Measurements from ENCODE around the gene KMT5C. TPM values are rescaled to one million over a fixed set of nuclear protein-coding genes. Genes with fewer than 3 reads are reported as not detected.

The KMT5C gene
- total and polyA plus RNA-seq, 12 donors: 4.0 to 12.4 (median 6.9) TPM

DNA sequence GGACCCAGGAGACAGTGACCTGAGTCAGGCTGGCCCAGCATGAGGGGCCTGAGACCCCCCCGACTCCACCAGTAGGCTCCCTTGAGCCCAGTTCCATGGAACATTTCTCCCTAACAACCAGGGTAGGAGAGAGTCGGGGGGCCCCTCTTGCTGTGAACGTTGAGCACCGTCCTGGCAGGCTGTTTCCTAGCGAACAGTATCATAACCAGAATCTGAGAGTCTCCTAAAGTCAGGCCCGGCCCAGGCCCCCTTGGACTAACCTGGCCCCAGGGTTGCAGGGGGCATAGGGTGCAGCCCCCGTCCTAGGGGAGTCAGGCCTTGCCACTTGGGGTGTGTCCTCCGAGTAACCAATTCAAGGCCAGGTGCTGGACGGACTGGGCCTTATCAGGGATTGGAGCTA is 28.3 kb upstream of the KMT5C start:
- DNase-seq (no peak), ATAC-seq (no peak)
- Histone ChIP-seq H3K9me3 (peaks cover 0 to 6% (median 0%) of the 10 kb centered on the region in 11 donors), H3K36me3 (peaks cover 0 to 27% (median 0%) of the 10 kb centered on the region in 9 donors), H3K27ac (no peak overlapping the region), H3K27me3 (no peaks in the 10 kb centered on the region), H3K4me1 (no peaks in the 10 kb centered on the region), H3K4me3 (no peak overlapping the region)
- WGBS, 2 donors: 91 to 96% methylated on average over 9 of the region's 9 CpGs
- intact Hi-C loops (cut with DNase I): no loop called here
- TF ChIP-seq, protein P1, sequence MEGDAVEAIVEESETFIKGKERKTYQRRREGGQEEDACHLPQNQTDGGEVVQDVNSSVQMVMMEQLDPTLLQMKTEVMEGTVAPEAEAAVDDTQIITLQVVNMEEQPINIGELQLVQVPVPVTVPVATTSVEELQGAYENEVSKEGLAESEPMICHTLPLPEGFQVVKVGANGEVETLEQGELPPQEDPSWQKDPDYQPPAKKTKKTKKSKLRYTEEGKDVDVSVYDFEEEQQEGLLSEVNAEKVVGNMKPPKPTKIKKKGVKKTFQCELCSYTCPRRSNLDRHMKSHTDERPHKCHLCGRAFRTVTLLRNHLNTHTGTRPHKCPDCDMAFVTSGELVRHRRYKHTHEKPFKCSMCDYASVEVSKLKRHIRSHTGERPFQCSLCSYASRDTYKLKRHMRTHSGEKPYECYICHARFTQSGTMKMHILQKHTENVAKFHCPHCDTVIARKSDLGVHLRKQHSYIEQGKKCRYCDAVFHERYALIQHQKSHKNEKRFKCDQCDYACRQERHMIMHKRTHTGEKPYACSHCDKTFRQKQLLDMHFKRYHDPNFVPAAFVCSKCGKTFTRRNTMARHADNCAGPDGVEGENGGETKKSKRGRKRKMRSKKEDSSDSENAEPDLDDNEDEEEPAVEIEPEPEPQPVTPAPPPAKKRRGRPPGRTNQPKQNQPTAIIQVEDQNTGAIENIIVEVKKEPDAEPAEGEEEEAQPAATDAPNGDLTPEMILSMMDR (IDR thresholded peaks at IDR 0.05): no peak

DNA sequence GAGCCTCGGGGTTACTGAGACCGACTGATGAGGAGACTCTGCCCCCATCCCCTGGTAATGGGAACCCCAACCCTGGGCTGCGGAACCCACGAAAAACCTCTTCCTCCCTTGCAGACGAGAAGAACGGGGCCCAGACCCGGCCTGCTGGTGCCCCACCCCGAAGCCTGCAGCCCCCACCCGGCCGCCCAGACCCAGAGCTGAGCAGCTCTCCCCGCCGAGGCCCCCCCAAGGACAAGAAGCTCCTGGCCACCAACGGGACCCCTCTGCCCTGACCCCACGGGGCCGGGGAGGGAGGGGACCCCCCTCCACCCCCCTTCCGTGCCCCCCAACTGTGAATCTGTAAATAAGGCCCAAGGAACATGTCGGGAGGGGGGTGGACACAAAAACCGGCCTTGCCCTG is 27.9 kb upstream of the KMT5C start:
- peak in 1 of 8 donors; percentile 8 for ATAC-seq
- TF ChIP-seq, protein P1 (IDR thresholded peaks at IDR 0.05): no peak
- Histone ChIP-seq H3K4me3 (no peak overlapping the region), H3K27me3 (no peaks in the 10 kb centered on the region), H3K27ac (no peak overlapping the region), H3K9me3 (peaks cover 0 to 6% (median 0%) of the 10 kb centered on the region in 11 donors), H3K4me1 (no peaks in the 10 kb centered on the region), H3K36me3 (peaks cover 0 to 23% (median 0%) of the 10 kb centered on the region in 9 donors)
- intact Hi-C loops (cut with DNase I): no loop called here
- 90 to 91% methylated on average over 15 to 18 of the region's 18 CpGs for WGBS, 2 donors
- DNase-seq: no peak

DNA sequence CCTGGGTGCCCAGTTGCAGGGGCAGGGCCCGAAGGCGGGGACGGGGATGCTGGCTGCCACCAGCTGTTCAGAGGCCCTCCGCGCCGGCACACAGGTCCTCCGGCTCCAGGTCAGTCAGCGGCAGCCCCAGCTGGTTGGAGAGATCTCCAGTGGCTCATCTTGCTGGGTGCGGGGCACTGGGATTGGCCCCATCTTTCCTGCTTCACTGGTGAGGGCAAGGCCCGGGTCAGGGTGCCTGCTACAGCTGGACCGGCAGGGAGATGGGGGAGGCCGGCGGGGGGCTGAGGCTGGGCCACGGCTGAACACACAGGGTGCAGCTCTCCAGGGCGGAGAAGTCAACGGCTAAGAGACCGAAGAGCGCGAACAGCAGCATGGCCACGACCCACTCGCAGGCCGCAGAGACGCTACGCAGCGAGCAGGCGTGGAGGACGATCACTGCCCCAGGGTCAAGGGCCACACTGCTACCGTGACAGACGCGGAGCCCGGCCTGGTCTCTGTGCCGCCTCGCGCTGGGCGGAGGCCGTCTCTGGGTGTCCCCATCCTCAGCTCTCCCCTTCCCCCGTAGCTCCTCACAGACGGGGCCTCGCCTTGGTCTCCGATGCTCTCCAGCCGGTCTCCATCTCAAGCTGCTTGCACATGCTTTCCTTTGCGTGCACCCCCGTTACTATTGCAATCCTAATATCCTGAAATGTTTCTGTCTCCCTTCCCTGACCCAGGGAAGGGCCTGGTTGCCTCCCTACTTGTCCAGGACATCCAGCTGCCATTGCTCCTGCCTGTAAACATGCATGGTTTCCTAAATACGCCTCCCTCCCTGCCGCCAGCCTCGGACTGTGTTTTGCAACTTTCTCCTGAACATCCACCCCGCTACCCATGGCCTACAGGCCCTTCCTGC is 26.8 kb upstream of the KMT5C start:
- TF ChIP-seq, protein P1 (IDR thresholded peaks at IDR 0.05): no peak
- peak in 1 of 8 donors; percentile 13 for ATAC-seq
- intact Hi-C loops (cut with DNase I): no loop called here

DNA sequence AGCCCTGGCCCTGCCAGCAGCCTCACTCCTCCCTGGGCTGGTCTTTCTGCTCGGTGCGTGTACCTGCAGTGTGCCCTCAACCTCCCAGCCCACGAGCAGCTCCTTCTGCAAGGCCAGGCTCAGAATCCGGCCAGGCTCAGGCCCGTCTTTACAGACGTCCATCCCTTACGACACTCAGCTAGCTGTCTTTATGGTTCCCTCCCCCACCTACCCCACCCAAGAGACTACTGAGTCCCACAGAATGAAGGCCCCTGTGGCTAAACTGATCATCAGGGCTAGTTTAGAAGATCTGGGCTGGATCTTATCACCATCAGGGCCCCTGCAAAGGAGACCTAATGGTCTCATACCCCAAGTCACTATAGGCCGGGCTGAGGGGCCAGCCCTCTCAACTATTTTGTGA is 25.3 kb upstream of the KMT5C start:
- Histone ChIP-seq H3K36me3 (peaks cover 0 to 24% (median 0%) of the 10 kb centered on the region in 9 donors), H3K4me1 (no peaks in the 10 kb centered on the region), H3K4me3 (no peak overlapping the region), H3K27me3 (peaks cover 0 to 1% (median 0%) of the 10 kb centered on the region in 7 donors), H3K27ac (no peak overlapping the region), H3K9me3 (peaks cover 0 to 2% (median 0%) of the 10 kb centered on the region in 11 donors)
- ATAC-seq (no peak), DNase-seq (no peak)
- 86 to 88% methylated on average over 8 of the region's 8 CpGs for WGBS, 2 donors
- TF ChIP-seq, protein P1 (IDR thresholded peaks at IDR 0.05): no peak
- intact Hi-C loops (cut with DNase I): no loop called here

More for the DNA sequence above, 26.8 kb upstream of the KMT5C start:
- H3K9me3 ChIP-seq: peaks cover 0 to 6% (median 0%) of the 10 kb centered on the region in 11 donors
- peaks cover 0 to 28% (median 0%) of the 10 kb centered on the region in 9 donors for H3K36me3 ChIP-seq
- H3K27me3 ChIP-seq: no peaks in the 10 kb centered on the region
- 81 to 86% methylated on average over 42 to 47 of the region's 47 CpGs for WGBS, 2 donors
- H3K4me3 ChIP-seq: no peak overlapping the region
- H3K4me1 ChIP-seq: no peaks in the 10 kb centered on the region
- DNase-seq: no peak
- H3K27ac ChIP-seq: no peak overlapping the region

Measured in heart right ventricle (tissue), 16 donors.